OCI-LY1 (cell line): Measurements from ENCODE around the gene GRB2.
"Not testable (repeated sequence)": the region's sequence is repeated elsewhere in the genome, so short reads cannot be mapped to it uniquely, and the experiment has no call there.

ENCODE experiments used
- CTCF ChIP-seq: fragments of 200-600 bp; sonication (generic), shearing (Covaris generic); IDR thresholded peaks from 2 replicates; pipeline ENCODE4 v1.5.1; 2017; ENCODE audit warnings: mild to moderate bottlenecking, antibody characterized with exemption, low read length, moderate library complexity, mixed read lengths
- EZH2 ChIP-seq: fragments of 200-600 bp; sonication (generic), shearing (Covaris generic); IDR thresholded peaks from 2 replicates; pipeline ENCODE4 v1.8.0; 2017; ENCODE audit warnings: borderline replicate concordance, mixed run types, mild to moderate bottlenecking, antibody characterized with exemption, low read length, moderate library complexity, mixed read lengths

- not testable (repeated sequence) for TF ChIP-seq CTCF, EZH2
These were observed 26.1 kb downstream of the GRB2 start for GRCh38 chr17:75379426-75379825.
